Activated T-helper 1 cell treated with anti-CD3 and anti-CD28 coated beads, Interleukin-12 subunit alpha, Interleukin-12 subunit beta, Interleukin-2, Interleukin-4 antibody, amounts not matched to agents 30 ng/mL and 10 ng/mL and 1 ng/mL, durations not matched to agents 14 hours and 24 hours and 36 hours (primary cell): ENCODE results near the gene CARD8. TPM values are rescaled to one million over a fixed set of nuclear protein-coding genes. Genes with fewer than 3 reads are reported as not detected.
A peak's percentile ranks its signal among the peaks of the same experiment; 100 is the strongest.
"Not testable (repeated sequence)": the region's sequence is repeated elsewhere in the genome, so short reads cannot be mapped to it uniquely, and the experiment has no call there.

Experiments used
- DNase-seq: peaks from one replicate; pipeline ENCODE4 v3.0.0; 2021; ENCODE audit warnings: low spot score
- H3K27ac Mint-ChIP-seq: one replicate; pipeline ENCODE4 v1.8.0; 2021; ENCODE audit warnings: mild to moderate bottlenecking, mixed read lengths
- H3K27me3 Mint-ChIP-seq: one replicate; pipeline ENCODE4 v1.8.0; 2022; ENCODE audit warnings: mild to moderate bottlenecking, moderate library complexity, mixed read lengths; ENCODE audit not compliant: insufficient read depth
- H3K36me3 Mint-ChIP-seq: one replicate; pipeline ENCODE4 v1.8.0; 2021; ENCODE audit warnings: low read depth, mixed read lengths
- H3K4me1 Mint-ChIP-seq: one replicate; pipeline ENCODE4 v1.8.0; 2021; ENCODE audit warnings: low read depth, mixed read lengths
- H3K4me3 Mint-ChIP-seq: one replicate; pipeline ENCODE4 v1.8.0; 2021; ENCODE audit warnings: mild to moderate bottlenecking, moderate library complexity, mixed read lengths
- H3K9me3 Mint-ChIP-seq: one replicate; pipeline ENCODE4 v1.8.0; 2021; ENCODE audit warnings: mixed read lengths
- intact Hi-C: fragments of 100-400 bp; cut with micrococcal nuclease; formaldehyde crosslinking; loops from one replicate; pipeline ENCODE4 v1.15.1; 2024
- total RNA-seq: library from RNA; stranded (reverse); gene quantifications from 2 replicates; pipeline ENCODE4 v1.2.3, GENCODE V29; 2022

CARD8 gene
- total RNA-seq, 1 donor from 2014 or later = 117 TPM

DNA sequence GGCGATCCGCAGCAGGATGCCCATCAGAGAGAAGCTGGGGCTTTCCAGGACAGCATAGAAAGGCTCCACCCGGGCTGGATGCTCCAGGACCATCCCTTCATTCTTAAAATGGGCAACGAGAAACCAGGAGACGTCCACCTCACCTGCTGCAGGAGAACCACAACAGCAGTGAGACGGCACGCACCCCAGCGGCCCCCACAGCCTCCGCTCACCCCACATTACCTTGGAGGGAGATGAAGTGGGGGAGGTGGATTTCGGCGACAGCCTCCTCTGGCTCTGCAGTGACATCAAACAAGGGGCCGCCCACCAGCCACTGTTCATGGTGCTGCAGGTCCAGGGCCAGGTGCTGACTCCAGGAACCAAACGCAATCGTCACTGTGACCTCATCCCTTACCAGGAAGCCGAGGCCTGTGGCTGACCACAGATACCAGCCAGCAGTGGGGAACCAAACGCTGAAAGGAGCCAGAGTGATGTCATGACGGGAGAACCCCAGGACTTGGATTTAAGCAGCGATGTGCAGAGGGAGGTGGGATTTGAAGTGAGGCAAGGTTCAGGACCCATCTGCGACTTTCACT lies 25.1 kb downstream of the CARD8 start:
- Mint-ChIP-seq H3K27ac (peak overlapping the region; percentile 57), H3K9me3 (no peaks in the 10 kb centered on the region), H3K4me1 (peaks cover 26% of the 10 kb centered on the region), H3K27me3 (no peaks in the 10 kb centered on the region), H3K4me3 (no peak overlapping the region), H3K36me3 (peaks cover 66% of the 10 kb centered on the region)
- intact Hi-C loops = loop anchor here (2.0 kb wide), 1 partner anchor 30 kb away; no protein-coding TSS in a partner anchor
- DNase-seq = peak; percentile 35

DNA sequence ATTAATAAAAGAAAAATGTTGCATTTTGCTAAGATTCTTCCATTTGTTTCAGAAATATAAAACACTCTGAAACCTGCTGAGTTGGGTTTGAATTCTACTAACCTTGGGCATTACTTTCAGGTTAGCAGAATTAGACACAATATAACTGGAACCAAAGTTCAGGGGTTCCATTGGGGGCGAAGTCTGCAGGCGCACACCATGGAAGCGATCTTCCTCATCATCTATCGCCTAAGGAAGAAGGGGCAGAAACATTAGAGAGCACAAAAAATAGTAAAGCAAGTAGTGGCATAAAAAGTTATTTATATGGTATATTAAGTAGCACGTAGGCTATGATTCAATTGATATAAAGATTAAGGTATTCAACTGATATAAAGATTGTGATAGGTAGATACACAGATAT lies 34.1 kb downstream of the CARD8 start:
- Mint-ChIP-seq H3K9me3 (no peaks in the 10 kb centered on the region), H3K36me3 (peaks cover 38% of the 10 kb centered on the region), H3K4me1 (no peaks in the 10 kb centered on the region), H3K4me3 (no peak overlapping the region), H3K27ac (no peak overlapping the region), H3K27me3 (no peaks in the 10 kb centered on the region)
- intact Hi-C loops = no loop called here
- no peak for DNase-seq

DNA sequence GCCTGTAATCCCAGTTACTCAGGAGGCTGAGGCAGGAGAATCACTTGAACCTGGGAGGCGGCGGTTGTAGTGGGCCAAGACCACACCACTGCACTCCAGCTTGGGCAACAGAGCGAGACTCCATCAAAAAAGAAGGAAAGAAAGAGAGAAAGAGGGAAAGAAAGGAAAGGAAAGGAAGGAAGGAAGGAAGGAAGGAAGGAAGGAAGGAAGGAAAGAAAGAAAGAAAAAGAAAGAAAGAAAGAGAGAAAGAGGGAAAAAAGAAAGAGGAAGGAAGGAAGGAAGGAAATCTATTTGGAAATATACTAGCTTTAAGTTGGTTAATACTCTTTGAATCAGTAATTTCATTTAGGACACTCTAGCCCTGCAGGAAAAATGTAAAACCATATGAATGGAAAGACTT lies 34.9 kb downstream of the CARD8 start:
- intact Hi-C loops, H3K27me3 Mint-ChIP-seq, H3K9me3 Mint-ChIP-seq, H3K4me1 Mint-ChIP-seq, H3K4me3 Mint-ChIP-seq, DNase-seq: not testable (repeated sequence)
- Mint-ChIP-seq H3K36me3 (peaks cover 40% of the 10 kb centered on the region), H3K27ac (peak overlapping the region; percentile 23)

DNA sequence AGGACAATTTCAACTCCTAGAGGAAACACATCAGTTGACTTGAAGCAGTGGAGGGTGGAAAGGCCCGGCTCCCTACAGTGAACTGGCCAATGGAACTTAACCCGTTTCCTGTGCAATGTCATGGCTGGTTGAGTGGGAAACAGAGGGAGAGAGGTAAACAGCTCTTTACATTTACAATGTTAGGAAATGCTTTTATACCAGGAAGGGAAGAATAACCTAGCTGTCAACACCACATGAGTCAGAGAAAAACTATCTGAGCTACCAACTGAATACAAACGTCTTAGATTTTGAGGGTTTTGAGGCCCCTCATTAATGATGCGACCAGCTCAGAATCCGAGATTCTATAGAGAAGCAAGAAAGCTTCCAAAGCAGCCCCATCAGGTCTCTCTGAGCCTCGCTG lies 36.7 kb downstream of the CARD8 start:
- Mint-ChIP-seq H3K27me3 (no peaks in the 10 kb centered on the region), H3K4me3 (no peak overlapping the region), H3K27ac (no peak overlapping the region), H3K9me3 (no peaks in the 10 kb centered on the region), H3K36me3 (peaks cover 44% of the 10 kb centered on the region), H3K4me1 (no peaks in the 10 kb centered on the region)
- intact Hi-C loops = no loop called here
- no peak for DNase-seq

DNA sequence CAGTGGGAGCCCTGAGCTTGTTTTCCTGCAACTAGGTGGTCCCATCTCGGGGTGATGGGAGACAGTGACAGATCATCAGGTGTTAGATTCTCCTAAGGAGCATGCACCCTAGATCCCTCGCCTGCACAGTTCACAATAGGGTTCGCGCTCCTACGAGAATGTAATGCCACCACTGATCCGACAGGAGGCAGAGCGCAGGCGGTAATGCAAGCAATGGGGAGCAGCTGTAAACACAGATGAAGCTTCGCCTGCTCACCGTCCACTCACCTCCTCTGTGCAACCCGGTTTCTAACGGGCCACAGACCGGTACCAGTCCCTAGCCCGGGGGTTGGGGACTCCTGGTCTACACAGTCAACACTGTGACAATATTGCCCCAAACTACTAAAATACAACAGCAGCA lies 38.8 kb downstream of the CARD8 start:
- Mint-ChIP-seq H3K9me3 (no peaks in the 10 kb centered on the region), H3K27ac (no peak overlapping the region), H3K4me1 (no peaks in the 10 kb centered on the region), H3K4me3 (no peak overlapping the region), H3K36me3 (peaks cover 50% of the 10 kb centered on the region), H3K27me3 (no peaks in the 10 kb centered on the region)
- no peak for DNase-seq
- intact Hi-C loops = no loop called here

DNA sequence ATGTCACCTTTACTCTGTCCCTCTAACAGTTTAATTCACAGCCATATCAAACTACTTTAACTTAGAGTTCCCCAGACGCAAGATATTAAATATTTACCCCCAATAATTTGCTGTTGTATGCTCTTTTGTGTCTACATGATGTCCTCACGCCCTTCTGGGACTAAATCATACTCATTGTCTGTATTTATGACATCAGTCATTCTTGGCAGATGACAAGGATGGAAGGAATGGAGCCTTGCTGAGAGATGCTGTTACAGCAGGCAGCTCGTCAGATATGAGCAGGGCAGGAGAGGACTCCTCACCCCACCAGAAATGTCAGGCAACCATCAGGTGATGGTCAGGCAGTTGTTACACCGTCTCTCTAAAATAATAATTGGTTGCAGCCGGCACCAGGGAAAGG lies 41.8 kb downstream of the CARD8 start:
- Mint-ChIP-seq H3K36me3 (peaks cover 54% of the 10 kb centered on the region), H3K4me3 (no peak overlapping the region), H3K27ac (peak overlapping the region; percentile 1), H3K27me3 (no peaks in the 10 kb centered on the region), H3K9me3 (no peaks in the 10 kb centered on the region), H3K4me1 (no peaks in the 10 kb centered on the region)
- DNase-seq = no peak
- intact Hi-C loops = no loop called here

DNA sequence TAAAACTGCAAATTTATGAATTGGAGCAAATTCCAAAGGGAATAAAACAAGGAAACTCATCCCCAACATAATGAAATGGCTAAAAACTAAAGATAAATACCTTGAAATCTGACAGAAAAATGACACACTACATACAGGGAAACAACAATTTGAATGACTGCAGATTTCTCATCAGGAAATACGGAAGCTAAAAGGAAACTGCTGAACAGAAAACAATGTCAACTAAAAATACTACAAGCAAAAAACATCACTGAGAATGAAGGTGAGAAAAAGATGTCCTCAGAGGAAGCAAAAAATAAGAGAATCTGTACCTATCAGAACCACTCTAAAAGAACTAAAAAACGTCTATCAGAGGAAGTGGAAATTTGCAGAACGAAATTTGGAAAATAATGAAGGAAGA lies 45.7 kb downstream of the CARD8 start:
- Mint-ChIP-seq H3K4me3 (no peak overlapping the region), H3K36me3 (peaks cover 50% of the 10 kb centered on the region), H3K27ac (no peak overlapping the region)

DNA sequence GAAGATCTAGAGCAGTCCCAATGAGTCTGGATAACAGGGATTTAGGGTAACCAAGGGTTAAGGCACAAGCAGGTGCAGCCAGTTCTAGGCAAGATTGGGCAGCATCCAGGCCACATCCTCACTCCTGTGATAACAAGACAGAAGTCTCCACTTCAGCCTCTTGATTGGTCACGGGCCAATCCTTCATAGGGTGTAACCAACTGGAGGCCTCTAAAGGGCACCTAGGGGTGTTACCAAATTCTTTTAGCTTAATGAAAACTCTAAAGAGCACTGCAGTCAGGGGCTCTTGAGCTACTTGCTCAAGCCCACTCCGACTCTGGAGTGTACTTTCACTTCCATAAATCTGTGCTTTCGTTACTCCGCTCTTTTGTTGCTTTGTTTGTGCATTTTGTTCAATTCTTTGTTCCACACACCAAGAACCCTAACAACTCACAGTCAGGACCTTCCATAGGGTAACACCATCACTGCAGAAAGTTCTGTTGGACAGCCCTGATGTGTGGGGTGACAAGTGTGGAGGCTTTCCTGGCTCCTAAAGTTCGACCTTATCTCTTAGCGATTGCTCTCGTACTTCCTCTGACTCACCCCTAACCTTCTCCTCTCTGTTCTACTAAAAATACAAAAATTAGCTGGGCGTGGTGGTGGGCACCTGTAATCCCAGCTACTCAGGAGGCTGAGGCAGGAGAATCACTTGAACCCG lies 49.2 kb downstream of the CARD8 start:
- Mint-ChIP-seq H3K9me3 (no peaks in the 10 kb centered on the region), H3K36me3 (peaks cover 27% of the 10 kb centered on the region), H3K27me3 (no peaks in the 10 kb centered on the region), H3K4me1 (peaks cover 13% of the 10 kb centered on the region), H3K4me3 (no peak overlapping the region), H3K27ac (no peak overlapping the region)
- intact Hi-C loops = no loop called here
- no peak for DNase-seq

More for the DNA sequence above, 45.7 kb downstream of the CARD8 start:
- Mint-ChIP-seq H3K27me3 (no peaks in the 10 kb centered on the region), H3K4me1 (peaks cover 13% of the 10 kb centered on the region), H3K9me3 (no peaks in the 10 kb centered on the region)
- DNase-seq = no peak
- intact Hi-C loops = no loop called here

DNA sequence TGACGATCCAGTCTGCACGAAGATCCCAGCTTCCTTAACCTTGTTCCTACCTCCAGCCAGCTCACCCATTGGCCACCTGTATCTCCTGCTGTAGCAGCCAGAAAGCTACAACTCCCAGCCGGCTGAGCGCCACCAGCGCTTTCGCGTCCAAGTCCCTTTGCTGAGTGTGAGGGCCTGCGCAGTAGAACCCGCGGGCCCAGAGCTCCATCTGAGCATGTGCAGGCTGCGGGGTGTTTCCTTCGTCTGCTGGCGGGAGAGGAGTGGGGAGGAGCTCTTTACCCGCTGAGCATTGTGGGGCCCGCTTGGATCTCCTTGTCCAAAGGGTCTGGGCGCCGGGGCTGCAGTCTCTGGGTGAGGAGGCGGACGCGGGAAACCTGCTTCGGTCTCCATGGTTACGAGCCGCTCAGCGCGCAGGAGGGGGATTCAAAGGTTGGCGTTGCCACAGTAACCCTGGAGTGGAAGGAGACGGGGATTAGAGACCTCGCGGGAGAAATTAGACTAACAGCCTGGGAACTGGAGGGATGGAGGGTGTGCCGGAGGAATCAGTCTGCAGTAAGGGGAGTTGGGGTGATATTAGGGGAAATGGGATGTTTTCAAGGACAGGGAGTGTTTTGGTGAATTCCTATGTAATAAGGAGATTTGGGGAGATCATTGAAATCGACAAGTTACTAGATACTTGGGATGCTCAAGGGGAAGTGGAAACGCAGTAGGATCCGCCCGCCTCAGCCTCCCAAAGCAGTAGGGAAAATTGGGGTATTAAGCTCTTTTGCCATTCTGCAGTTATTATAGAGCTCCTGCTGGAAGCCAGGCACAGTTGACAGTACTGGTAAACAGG lies 51.7 kb downstream of the CARD8 start:
- Mint-ChIP-seq H3K27ac (no peak overlapping the region), H3K36me3 (peaks cover 14% of the 10 kb centered on the region), H3K4me1 (peaks cover 13% of the 10 kb centered on the region), H3K9me3 (no peaks in the 10 kb centered on the region), H3K27me3 (no peaks in the 10 kb centered on the region), H3K4me3 (no peak overlapping the region)
- intact Hi-C loops = loop anchor here (1.0 to 2.0 kb wide), 4 partner anchors 34 to 160 kb away; partner anchors contain the start of genes LIG1, SYNGR4 and ZSWIM9
- peak; percentile 92 for DNase-seq

DNA sequence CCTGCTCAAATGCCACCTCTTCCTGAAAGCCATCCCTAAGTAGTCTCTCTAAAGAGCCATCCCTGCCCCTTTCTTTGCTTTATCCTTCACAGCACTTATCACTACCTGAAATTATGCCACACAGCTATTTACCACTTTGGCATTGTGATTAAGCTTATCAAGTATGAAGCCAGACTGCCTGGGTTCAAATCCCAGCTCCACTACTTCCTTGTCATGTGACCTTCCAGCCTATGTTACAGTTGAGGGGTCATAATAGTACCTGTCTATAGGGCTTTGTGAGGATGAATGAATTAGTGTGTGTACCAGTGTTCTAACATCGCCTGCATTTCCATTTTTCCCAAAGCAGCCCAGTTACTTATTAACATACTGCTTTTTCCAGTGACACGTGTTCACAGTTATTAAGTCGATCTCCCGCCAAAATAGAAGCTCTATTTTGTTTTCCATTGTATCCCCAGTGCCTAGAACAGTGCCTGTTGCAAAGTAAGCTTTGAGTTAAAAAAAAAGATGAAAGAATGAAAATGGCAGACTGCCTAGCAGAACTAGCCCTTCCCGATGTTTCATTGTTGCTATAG lies 52.4 kb downstream of the CARD8 start:
- intact Hi-C loops = loop anchor here (1.0 to 2.0 kb wide), 2 partner anchors 33 to 129 kb away; partner anchors contain the start of genes LIG1 and ZSWIM9
- peaks cover 14% of the 10 kb centered on the region for H3K36me3 Mint-ChIP-seq

DNA sequence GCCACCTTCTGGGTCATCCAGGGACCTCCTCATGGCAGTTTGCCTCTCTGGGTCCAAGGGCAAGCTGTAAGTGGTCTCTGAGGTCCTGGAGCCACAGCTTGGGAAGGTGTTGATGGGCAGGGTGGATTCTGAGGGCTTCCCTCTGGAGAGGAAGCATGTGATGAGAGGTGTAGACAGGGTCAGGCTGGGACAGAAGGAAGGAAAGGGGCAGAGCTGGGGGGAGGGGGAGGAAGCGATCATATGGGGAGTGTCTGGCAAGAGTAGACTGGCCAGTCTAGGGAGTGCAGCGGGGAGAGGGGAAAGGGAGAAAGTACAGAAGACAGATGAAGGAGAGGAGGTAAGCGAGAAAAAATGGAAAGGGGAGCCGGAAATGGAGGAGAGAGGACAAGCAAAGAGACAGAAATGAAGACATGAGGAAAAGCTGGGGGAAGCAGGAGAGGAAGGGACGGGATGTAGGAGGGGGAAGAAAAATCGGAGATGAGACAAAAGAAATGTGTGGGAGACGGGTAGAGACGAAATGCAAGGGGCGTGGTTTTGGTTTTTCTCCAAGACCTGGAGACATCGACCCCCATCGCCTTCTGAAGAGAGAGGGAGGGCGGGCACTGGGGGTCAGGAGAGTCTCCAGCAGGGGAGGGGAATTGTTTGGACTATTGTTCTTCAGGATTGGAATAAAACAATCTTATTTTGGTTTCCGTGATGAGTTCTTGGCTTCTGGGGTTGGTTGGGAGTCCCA lies 58.6 kb downstream of the CARD8 start:
- Mint-ChIP-seq H3K4me1 (no peaks in the 10 kb centered on the region), H3K36me3 (peaks cover 5% of the 10 kb centered on the region), H3K9me3 (no peaks in the 10 kb centered on the region), H3K4me3 (no peak overlapping the region), H3K27ac (no peak overlapping the region), H3K27me3 (peaks cover 1% of the 10 kb centered on the region)
- no peak for DNase-seq
- intact Hi-C loops = no loop called here

More for the DNA sequence above, 52.4 kb downstream of the CARD8 start:
- no peaks in the 10 kb centered on the region for H3K27me3 Mint-ChIP-seq
- no peak overlapping the region for H3K27ac Mint-ChIP-seq
- no peak overlapping the region for H3K4me3 Mint-ChIP-seq
- peaks cover 13% of the 10 kb centered on the region for H3K4me1 Mint-ChIP-seq
- H3K9me3 Mint-ChIP-seq = no peaks in the 10 kb centered on the region
- no peak for DNase-seq

DNA sequence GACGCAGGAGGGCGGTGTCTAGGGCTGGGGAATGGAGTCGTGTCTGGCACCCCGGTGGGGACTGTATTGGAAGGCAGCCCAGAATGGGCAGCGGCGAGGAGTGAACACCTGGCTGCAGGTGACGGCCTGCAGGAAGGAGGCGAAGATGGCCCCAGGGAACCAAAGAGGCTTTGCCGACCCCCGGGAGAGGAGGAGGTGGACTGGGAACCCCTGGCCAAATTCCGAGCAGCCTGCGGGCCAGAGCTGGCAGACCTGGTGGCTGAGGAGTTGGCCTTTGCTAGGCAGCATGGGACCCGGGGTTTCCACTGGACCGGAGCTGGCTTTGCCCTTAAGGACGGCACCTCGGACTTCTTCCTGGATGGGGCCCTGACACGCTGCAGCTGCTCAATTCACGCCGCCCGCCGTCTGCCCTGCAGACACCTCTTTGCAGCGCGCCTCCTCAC lies 59.4 kb downstream of the CARD8 start:
- peaks cover 1% of the 10 kb centered on the region for H3K27me3 Mint-ChIP-seq
- peaks cover 5% of the 10 kb centered on the region for H3K36me3 Mint-ChIP-seq
- H3K27ac Mint-ChIP-seq = no peak overlapping the region
- no peaks in the 10 kb centered on the region for H3K4me1 Mint-ChIP-seq
- no peak overlapping the region for H3K4me3 Mint-ChIP-seq
- intact Hi-C loops = no loop called here
- no peak for DNase-seq
- H3K9me3 Mint-ChIP-seq = no peaks in the 10 kb centered on the region
